HG03039 (cell line): Measurements from ENCODE around the gene GOLPH3.
"Not testable (repeated sequence)": the region's sequence is repeated elsewhere in the genome, so short reads cannot be mapped to it uniquely, and the experiment has no call there.

ENCODE experiments used
- ATAC-seq: cut with Tn5 transposase; IDR thresholded peaks from one replicate; pipeline ENCODE4 v1.9.1; 2021; ENCODE audit warnings: mild to moderate bottlenecking, moderate library complexity; ENCODE audit not compliant: unreplicated experiment

The GOLPH3 gene

DNA sequence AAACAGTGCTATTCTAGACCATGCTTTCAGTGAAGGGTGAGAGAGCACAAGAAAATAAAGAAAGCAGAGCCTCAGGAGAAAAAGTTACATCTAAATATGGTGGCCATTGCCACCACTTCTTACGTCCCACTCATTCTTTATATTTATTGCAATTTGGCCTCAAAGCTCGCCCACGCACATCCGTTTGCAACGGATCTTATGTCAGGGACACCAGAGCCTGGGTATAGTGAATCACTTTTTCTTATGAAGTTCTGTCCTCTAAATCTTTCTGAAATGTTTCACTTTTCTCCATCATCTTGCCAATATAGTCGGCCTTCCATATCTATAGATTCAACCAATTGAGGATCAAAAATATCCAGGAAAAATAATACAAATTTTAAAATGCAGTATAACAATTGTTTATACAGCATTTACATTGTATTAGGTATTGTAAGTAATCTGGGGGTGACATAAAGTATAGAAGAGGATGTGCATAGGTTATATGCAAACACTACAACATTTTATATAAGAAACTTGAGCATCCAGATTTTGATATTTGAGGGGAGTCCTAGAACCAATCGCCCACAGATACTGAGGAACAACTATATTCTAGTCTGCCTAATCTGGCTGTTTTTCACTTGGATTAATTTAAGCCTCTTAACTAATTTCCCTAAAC, 35.2 kb downstream of the GOLPH3 start:
- ATAC-seq: no peak

DNA sequence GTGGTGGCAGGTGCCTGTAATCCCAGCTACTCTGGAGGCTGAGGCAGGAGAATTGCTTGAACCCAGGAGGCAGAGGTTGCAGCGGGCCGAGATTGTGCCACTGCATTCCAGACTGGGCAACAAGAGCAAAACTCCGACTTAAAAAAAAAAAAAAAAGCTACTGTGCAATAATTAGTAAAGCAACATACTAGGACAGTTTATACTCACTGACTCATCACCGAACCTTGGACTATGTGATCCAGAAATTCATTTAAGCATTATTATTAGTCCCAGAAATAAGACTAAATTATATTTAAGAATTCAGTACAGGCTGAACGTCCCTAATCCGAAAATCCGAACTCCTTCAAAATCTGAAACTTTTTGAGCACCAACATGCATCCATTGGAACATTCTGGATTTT, 37.8 kb downstream of the GOLPH3 start:
- no peak for ATAC-seq

DNA sequence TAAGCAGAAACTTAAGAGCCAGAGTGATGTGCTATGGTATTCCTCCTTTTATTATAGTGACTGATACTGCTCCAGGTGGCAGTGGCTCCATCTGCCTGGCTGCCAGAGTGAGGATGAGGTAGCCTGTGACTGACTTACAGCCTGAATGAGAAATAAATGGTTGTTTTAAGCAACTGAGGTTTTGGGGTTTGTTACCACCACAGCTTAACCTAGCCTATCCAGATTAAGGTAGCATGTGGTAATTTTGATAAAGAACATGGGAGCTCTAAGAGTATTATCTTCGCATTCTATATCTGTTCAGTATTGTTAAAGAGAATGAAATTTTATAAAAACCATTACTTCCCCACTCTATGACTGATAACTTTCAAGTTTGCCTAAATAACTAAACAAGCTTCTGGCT, 39.0 kb downstream of the GOLPH3 start:
- no peak for ATAC-seq

DNA sequence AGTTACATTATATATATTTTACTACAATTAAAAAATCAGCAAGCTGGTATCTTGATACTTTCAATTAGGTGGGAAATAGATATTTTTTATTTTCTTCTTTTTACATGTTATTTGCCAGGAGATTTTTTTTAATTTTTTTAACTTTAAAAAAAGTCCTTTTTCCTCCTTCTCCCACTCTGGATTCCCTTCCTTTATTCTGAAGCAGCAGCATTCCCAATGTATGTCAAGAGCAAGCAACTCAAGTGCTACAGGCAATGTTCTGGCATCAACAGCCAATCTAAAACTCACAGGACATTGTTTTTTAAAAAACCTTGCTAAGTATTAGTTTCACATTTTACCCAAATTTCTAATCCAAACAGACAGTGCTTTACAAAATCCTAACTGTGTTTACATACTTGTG, 41.4 kb downstream of the GOLPH3 start:
- ATAC-seq: no peak

DNA sequence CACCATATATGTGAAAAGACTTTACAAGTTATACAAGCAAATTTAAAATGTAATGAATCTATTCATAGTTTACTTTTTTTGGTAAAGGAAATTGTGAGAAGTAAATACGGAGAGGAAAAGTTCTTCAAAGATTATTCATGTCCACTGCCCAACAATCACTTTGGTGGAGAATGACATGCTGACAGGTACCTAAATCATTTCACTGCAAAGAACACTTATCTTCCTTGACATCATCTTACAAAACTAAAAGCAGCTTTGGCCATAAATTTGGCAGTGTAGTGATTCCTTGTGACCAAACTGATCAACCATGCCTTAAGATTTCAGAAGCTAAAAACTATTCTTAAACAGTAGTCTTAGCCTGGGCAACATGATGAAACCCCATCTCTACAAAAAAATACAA, 42.5 kb downstream of the GOLPH3 start:
- no peak for ATAC-seq

DNA sequence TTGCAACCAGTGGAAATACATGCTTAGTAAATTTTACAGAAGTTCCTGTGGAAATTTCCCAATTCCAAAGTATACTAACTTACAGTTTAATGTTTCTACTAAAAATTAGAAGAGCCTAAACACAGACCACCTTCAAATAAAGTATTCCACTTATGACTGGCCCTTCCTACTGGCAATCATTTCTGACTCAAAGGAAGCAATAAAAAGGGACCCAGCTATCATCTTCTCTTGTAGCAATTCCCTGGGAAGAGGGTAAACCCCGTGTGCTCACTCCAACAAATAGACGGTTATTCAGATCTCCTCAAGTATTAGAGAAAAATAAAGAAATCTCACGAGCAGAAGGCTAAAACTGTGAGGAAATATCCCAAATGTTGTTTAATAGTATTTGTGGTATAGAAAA, 43.3 kb downstream of the GOLPH3 start:
- ATAC-seq: no peak

DNA sequence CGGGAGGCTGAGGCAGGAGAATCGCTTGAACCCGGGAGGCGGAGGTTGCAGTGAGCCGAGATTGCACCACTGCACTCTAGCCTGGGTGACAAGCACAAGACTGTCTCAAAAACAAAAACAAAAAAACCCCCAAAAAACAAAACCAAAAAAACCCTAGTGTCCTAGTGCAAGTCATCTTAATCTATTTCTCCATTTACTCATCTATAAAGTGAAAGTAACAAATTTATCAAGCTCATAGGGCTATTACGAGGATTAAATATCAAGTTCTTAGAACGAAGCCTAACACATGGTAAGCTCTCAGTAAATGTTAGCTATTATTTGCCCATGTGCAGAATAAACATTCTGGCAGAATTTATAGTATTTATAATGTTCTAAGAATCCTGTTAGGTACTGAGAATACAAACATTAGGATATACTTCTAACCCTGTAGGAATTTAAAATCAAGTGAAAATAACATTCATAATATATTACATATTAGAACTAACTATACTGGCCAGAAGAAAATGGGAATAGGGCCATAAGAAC, 45.0 kb downstream of the GOLPH3 start:
- no peak for ATAC-seq

DNA sequence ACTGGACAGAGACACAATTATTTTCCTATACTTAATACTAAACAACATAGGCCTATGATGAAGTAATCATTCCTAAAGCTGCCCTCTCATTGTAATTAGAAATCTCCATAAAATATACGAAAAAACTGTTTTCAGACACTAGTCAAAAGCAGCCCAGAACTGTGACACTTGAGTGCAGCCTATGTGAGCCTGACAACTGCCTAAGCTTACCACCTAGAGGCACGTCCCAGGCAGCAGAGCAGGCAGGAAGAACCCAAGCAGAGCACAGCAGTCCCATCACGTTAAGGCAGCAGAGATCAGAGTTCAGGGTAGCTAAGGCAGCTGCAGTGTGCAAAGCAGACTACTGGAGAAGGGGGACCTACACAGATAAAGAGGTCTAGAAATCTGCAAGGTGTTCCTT, 46.4 kb downstream of the GOLPH3 start:
- no peak for ATAC-seq

DNA sequence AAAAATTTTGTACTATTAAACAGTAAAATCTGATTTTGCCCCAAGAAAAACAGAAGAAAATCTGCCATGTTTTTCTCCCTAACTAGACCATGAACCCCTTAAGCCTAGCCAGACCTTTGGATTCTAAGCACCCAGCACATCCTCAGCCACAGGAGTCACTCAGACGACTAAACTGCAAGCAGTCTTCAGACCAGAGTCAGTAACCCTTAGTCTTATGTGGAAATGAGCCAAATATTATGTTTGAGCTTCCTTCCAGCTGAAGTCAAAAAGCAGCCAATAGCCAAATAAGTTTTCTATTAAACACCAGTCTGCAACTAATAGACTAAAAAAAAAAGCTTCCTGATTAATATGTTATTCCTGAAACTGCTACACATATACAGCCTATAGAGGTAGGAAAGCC, 47.4 kb downstream of the GOLPH3 start:
- no peak for ATAC-seq

DNA sequence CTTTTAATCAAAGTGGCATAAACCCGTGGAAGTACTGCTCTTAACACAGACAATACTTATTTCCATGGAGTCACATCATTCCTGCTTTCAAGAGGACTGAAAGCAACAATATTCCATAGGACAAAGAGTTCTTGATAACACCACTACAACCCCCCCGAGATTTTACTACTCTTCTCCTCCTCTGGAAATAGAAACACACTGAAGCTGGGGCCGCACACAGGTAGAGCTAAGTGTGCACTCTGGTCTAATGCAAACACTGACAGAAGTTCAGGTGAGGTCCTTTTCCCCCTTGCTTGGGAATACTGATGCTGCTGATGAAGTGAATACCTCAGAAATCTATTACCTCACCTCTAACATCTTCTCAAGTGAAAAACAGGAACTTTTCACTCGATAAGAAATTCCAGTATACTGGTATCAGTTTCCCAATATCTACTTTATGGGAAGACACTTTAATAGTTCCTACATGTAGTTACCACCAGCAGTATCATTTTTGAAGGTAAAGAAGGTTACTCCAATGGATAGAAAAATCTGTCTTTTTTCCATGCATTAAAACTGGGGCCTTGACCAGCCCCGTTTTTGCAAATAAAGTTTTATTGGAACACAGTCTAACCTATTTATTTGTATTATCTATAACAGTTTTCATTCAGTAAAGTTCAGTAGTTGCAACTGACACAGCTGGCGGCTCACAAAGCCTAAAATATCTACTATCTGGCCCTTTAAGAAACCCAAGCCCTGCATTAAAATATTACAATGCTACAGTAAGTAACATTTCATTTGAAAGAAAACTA, 50.0 kb downstream of the GOLPH3 start:
- no peak for ATAC-seq

DNA sequence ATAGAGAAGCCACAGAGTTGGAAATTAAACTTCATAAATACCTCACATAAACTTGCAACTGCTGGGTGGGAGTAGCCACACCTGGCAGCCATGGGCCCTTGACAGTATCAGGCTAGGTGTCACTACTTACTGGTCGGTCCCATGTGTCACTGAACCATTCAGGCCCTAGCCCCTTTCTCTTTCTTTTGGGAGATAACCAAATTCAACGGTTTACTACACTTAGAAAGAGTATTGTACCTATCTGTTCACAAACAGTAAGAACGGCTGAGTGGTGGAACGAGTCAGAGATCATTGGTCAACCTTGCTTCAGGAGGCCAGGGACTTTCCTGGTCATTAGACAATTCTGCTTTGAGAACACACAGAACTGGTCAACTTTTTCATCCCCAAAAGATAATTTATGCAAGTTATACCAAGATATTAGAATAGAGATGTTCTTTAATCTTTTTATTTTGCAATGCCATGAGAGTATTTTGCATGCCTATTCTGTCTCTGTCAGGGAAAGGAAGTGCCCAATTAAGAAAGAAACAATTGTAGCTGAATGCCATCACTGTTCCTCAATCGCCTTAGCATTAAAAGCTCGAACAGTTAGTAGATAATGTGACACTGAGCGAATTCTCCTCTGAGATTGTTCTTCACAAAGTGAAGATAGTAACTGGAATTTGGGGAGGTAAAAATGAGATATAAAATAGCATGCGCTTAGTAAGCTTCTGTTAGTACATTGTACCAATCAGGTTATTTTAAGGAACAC, 50.9 kb downstream of the GOLPH3 start:
- no peak for ATAC-seq

DNA sequence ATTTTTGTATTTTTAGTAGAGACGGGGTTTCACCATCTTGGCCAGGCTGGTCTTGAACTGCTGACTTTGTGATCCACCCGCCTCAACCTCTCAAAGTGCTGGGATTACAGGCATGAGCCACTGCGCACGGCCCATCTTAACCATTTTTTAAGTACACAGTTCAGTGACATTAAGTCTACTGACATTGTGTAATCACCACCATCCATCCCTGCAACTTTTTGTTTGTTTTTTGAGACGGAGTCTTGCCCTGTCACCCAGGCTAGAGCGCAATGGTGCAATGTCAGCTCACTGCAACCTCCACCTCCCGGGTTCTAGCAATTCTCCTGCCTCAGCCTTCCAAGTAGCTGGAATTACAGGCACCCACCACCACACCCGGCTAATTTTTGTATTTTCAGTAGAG, 55.2 kb downstream of the GOLPH3 start:
- not testable (repeated sequence) for ATAC-seq

DNA sequence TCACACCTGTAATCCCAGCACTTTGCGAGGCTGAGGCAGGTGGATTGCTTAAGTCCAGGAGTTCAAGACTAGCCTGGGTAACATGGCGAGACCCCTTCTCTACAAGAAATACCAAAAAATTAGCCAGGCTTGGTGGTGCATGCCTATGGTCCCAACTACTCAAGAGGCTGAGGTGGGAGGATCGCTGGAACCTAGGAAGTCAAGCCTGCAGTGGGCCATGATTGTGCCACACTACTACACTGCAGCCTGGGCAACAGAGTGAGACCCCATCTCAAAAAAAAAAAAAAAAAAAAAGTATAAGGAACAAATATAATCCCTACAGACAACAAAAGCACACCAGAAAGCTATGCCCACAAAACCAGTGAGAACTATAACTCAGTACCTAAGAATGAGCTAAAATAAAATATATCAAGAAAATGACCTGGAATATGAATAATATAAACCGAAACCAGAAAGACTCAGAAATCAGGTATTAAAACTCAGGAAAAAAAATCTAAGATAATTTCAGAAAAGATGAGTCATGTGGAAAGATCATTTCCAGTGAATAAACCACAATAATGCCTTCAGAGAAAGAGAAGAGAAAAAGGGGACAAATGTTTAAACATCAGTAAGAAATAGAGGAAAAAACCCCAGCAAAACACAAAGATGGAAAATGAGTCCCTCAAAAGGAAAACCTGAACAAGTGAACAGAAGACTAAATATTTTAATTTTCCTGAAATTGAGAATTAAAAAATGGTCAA, 57.4 kb downstream of the GOLPH3 start:
- no peak for ATAC-seq

DNA sequence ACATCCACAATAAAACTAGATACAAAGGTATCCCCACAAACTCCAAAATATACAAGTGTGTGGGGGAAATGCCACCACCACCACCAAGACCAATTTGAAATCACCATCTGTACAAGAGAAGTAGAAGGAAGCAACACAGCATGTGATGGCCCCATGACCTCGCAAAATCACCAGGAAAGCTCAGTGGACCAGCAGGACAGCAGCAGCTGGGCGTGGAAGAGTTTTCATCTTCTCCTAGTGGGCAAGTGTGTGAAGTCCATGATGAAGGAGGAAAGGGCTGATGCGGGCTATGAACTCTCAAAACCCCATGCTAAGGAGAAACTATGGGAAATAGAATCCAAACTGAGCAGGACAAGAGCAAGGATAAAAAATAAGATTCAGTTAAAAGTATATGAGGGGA, 58.1 kb downstream of the GOLPH3 start:
- no peak for ATAC-seq

DNA sequence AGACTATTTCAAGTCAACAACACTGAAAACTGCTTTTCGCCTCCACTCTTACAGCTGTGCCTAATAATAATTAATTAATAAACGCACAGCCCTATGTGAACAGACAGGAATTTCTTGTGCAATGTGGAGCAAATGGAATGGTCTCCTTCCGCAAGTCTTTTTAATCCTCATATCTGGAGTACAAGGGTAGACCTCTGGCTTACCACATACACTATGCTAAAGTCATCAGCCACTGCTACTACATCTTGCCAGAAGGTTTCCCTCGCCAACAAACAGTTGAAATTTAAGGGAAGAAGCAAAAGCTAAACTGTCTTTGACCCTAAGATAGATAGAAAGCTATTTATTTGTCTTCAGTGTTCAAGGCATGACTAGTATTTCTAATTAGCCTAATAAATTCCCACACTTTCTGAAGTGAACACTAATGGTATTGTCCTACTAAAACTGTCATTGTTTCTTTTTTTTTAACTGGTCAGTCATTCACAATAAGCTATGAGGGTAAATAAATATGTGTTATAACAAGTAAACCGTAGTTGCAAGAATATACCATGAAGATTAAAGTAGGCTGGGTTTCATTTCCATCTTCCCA, 63.9 kb downstream of the GOLPH3 start:
- ATAC-seq: no peak

DNA sequence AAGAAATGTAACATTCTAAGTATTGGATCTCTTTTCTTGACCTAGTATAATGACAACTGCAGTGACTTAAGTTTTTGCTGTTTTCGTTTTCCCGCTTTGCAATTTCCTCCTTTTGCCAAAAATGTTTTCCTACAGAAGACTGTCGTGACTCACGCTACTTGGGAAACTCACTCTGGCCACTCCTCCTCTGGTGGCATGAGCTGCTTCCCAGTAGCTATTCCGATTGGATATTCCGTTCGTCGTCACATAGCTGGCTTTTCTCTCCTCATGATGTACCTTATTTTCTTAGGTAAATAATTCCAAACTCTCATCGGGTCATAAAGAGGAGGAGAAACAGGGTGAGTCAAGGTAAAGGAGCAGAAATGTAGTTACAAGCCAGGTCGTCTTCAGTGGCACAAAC, 64.9 kb downstream of the GOLPH3 start:
- ATAC-seq: no peak

DNA sequence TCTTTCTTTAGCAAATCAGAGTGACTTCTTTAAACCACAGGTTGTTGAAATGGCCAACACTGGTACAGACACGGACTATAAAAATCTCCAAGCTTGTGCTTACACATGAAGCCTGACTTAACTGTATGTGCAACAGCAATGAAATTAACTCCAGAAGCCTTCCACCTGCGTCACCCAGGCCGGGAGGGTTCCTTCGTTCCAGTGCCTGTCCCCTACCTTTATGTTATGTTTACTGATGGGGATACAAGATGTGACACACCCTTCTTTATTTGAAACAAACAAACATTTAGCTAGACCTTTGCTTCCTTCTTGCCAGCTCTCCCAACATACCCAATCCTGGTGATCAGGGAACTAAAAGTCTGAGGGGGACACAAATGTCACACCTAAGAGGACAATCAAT, 66.0 kb downstream of the GOLPH3 start:
- no peak for ATAC-seq

DNA sequence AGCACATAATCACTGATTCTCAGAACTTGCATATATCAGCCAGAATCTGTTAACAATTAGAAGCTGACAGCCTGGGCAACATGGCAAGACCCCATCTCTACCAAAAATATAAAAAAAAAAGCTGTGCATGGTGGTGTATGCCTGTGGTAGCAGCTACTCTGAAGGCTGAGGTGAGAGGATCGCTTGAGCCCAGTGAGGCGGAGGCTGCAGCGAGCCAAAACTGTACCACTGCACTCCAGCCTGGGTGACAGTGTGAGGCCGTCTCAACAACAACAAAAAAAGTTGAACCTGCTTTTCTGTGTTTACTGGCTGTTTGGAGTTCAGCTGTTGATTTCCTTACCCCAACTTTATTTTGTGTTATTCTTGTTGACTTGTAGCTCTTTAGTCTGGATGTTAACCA, 66.8 kb downstream of the GOLPH3 start:
- no peak for ATAC-seq

DNA sequence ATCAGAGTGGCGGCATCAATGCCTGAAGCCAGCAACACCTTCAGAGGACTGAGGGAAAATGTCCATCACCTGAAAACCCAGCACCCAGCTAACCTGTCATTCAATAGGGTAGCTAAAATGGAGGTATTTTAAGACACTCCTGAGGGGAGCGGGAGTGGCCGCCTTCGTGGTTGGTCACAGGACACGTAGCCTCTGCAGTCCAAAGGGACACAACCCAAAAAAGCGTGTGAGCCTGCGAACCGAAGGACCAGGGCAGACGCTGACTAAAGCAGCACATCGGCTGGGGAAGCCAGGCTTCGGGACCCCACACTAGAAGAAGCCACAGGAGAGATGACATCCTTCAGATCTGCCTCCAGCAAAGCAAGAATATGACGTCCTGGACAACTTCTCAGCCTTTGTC, 70.6 kb downstream of the GOLPH3 start:
- ATAC-seq: no peak

DNA sequence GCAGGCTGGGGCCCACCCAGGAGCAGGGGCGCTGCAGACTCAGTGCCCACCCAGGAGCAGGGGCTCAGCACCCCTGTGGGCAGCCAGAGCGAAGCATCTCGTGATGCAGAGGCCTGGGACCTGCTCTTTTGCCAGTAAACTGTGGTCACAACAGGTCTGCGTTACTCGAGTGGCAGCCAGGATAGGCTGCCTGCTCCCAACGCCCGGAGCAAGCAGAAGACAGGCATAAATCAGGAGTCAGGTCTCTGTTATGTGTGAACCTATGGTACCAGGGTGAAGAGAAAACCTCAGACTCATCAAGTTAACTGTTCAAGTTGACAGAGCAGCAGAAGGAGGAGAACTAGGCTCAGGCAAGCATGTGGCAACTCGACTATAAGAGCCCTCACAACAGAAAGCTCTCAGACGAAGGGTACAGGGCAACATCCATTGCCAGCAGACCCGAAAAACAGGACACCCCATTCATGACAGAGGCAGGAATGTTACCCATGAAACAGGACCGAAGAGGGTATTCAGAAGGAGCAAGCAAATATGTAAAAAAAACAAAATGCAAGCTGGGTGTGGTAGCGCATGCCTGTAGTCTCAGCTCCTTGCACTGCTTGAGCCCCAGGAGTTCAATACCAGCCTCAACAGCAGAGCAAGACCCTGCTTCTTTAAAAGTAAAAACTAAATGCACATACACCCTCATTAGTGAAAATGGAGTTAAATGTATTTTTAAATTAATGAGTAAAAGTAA, 71.7 kb downstream of the GOLPH3 start:
- no peak for ATAC-seq
